ENCODE measurements around the gene GAB1. TPM values are rescaled to one million over a fixed set of nuclear protein-coding genes. Genes with fewer than 3 reads are reported as not detected.

The GAB1 gene
- total RNA-seq (under 1 TPM; 0.26 to 0.78 TPM), polyA plus RNA-seq (not detected)

GRCh38 chr4:143336781-143337599 is at the start of gene GAB1:
Gene GAB1, plus strand, starts transcription at chr4:143336876. Its CDS starts 313 bp downstream, at chr4:143337189.
- no peak within 1 kb of the TSS for H3K27ac Mint-ChIP-seq

GRCh38 chr4:143287572-143287923 is 49.1 kb upstream of the GAB1 start:
- POLR2A ChIA-PET (ENCODE audit: partially characterized antibody), result no interaction called here
- Histone ChIP-seq H3K4me1 (ENCODE audit: insufficient read depth, low read length) (no peaks in the 10 kb centered on the region), H3K4me3 (ENCODE audit: low read length in 2 of 2) (no peak overlapping the region), H3K9me3 (ENCODE audit: control insufficient read depth in 1 of 2, low read length in 2 of 2) (no peaks in the 10 kb centered on the region), H3K27ac (ENCODE audit: low read depth, low read length) (no peak overlapping the region), H3K36me3 (ENCODE audit: insufficient read depth, low read length) (no peaks in the 10 kb centered on the region), H3K27me3 (ENCODE audit: insufficient read depth, low read length) (no peaks in the 10 kb centered on the region)
- H3K4me1 Mint-ChIP-seq, result no peaks in the 10 kb centered on the region
- CTCF ChIA-PET (ENCODE audit: partially characterized antibody), result no interaction called here
- no peaks in the 10 kb centered on the region for H3K9me3 Mint-ChIP-seq
- H3K27ac Mint-ChIP-seq, result no peak overlapping the region
- intact Hi-C loops (cut with micrococcal nuclease), result no loop called here
- no peaks in the 10 kb centered on the region for H3K36me3 Mint-ChIP-seq
- DNase-seq, result no peak
- H3K27me3 Mint-ChIP-seq, result peaks cover 2 to 3% of the 10 kb centered on the region in 2 donors
- no peak overlapping the region for H3K4me3 Mint-ChIP-seq

More at GRCh38 chr4:143336781-143337599, at the start of gene GAB1:
- no peaks in the 10 kb centered on the region for H3K9me3 ChIP-seq (ENCODE audit: control insufficient read depth in 1 of 2, low read length in 2 of 2)
- no peak within 1 kb of the TSS for H3K27ac ChIP-seq (ENCODE audit: low read depth, low read length)
- Mint-ChIP-seq H3K9me3 (peaks cover 0 to 4% (median 0%) of the 10 kb centered on the region in 8 donors), H3K4me3 (peak within 1 kb of the TSS; percentile 74 to 93 (median 84)), H3K4me1 (peaks cover 3 to 7% (median 5%) of the 10 kb centered on the region in 4 donors), H3K27me3 (peaks cover 29 to 34% of the 10 kb centered on the region in 2 donors), H3K36me3 (no peaks in the 10 kb centered on the region)
- peaks cover 9% of the 10 kb centered on the region for H3K4me1 ChIP-seq (ENCODE audit: insufficient read depth, low read length)
- no peaks in the 10 kb centered on the region for H3K36me3 ChIP-seq (ENCODE audit: insufficient read depth, low read length)
- DNase-seq, result peak in 3 of 5 donors; percentile 6 to 9 (median 7)
- POLR2A ChIA-PET (ENCODE audit: partially characterized antibody), result no interaction called here
- intact Hi-C loops (cut with micrococcal nuclease), result no loop called here
- CTCF ChIA-PET (ENCODE audit: partially characterized antibody), result no interaction called here
- H3K4me3 ChIP-seq (ENCODE audit: low read length in 2 of 2), result no peak within 1 kb of the TSS
- H3K27me3 ChIP-seq (ENCODE audit: insufficient read depth, low read length), result peaks cover 5% of the 10 kb centered on the region

DNA sequence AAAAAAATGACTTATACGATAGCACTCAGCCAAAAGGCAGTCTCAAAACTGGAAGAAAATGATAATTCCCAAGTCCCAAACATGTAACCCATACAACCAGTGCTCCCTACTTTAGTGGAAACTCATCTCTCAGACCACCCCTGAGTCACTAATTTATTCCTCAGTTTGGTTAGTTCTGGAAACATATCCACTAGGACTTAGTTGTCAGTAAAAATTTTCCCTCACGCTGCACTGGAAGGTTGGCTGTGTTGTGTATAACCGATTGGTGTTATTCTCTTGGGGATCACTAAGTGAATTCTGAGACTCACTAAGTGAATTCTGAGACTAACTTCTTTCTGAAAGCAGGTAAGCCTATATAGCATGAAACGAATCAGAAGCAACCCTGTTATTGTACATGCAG is 48.5 kb upstream of the GAB1 start:
- POLR2A ChIA-PET (ENCODE audit: partially characterized antibody), result no interaction called here
- peaks cover 2% of the 10 kb centered on the region in 2 donors for H3K27me3 Mint-ChIP-seq
- intact Hi-C loops (cut with micrococcal nuclease), result no loop called here

DNA sequence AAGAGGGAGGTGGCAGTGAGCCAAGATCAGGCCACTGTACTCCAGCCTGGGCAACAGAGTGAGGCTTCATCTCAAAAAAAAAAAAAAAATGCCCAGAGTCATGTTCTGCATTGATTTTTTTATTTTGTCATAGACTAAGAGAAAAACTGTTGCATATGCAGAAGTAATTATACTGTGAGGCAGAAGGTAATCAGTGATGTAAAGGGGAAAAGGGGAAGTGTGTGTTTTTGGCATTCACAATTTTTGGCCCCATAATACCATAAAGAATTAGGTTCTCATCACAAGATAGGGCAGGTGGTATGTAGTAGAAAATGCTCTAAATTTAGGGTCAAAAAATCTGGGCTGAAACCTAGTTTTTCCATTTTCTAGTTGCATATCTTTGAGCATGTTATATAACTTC is 47.3 kb upstream of the GAB1 start:
- Histone ChIP-seq H3K36me3 (ENCODE audit: insufficient read depth, low read length) (no peaks in the 10 kb centered on the region), H3K4me3 (ENCODE audit: low read length in 2 of 2) (no peak overlapping the region), H3K27ac (ENCODE audit: low read depth, low read length) (no peak overlapping the region), H3K27me3 (ENCODE audit: insufficient read depth, low read length) (no peaks in the 10 kb centered on the region), H3K9me3 (ENCODE audit: control insufficient read depth in 1 of 2, low read length in 2 of 2) (no peaks in the 10 kb centered on the region), H3K4me1 (ENCODE audit: insufficient read depth, low read length) (no peaks in the 10 kb centered on the region)
- Mint-ChIP-seq H3K4me3 (no peak overlapping the region), H3K4me1 (no peaks in the 10 kb centered on the region), H3K36me3 (no peaks in the 10 kb centered on the region), H3K9me3 (no peaks in the 10 kb centered on the region), H3K27ac (no peak overlapping the region), H3K27me3 (peaks cover 0 to 2% of the 10 kb centered on the region in 2 donors)
- ChIA-PET POLR2A (ENCODE audit: partially characterized antibody) (no interaction called here), CTCF (ENCODE audit: partially characterized antibody) (no interaction called here)
- intact Hi-C loops (cut with micrococcal nuclease), result no loop called here
- no peak for DNase-seq

More for the DNA sequence above, 48.5 kb upstream of the GAB1 start:
- DNase-seq, result no peak
- H3K9me3 Mint-ChIP-seq, result no peaks in the 10 kb centered on the region
- no peak overlapping the region for H3K4me3 Mint-ChIP-seq
- Histone ChIP-seq H3K9me3 (ENCODE audit: control insufficient read depth in 1 of 2, low read length in 2 of 2) (no peaks in the 10 kb centered on the region), H3K27me3 (ENCODE audit: insufficient read depth, low read length) (no peaks in the 10 kb centered on the region), H3K27ac (ENCODE audit: low read depth, low read length) (no peak overlapping the region), H3K4me1 (ENCODE audit: insufficient read depth, low read length) (no peaks in the 10 kb centered on the region), H3K4me3 (ENCODE audit: low read length in 2 of 2) (no peak overlapping the region), H3K36me3 (ENCODE audit: insufficient read depth, low read length) (no peaks in the 10 kb centered on the region)
- H3K27ac Mint-ChIP-seq, result no peak overlapping the region
- no peaks in the 10 kb centered on the region for H3K4me1 Mint-ChIP-seq
- no peaks in the 10 kb centered on the region for H3K36me3 Mint-ChIP-seq
- CTCF ChIA-PET (ENCODE audit: partially characterized antibody), result no interaction called here

DNA sequence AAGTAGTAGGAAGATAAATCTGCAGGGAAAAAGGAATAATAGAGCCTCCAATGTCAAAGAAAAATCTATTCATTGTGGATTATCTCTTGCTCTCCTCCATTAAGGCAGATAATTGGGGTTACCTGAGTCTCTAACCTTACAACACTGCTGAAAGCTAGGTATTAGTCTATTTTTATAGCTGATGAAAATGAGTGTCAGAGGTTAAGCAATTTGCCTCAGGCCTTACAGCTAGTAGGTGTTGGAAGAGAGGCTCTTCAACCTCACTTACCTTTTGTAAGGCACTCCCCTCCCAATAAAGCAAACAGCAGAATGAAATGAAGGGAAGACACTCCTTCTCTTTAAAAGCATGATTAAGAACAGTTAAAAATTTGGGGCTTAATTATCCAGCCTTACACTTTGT is 45.4 kb upstream of the GAB1 start:
- intact Hi-C loops (cut with micrococcal nuclease), result no loop called here
- Histone ChIP-seq H3K4me1 (ENCODE audit: insufficient read depth, low read length) (no peaks in the 10 kb centered on the region), H3K36me3 (ENCODE audit: insufficient read depth, low read length) (no peaks in the 10 kb centered on the region), H3K27me3 (ENCODE audit: insufficient read depth, low read length) (no peaks in the 10 kb centered on the region), H3K27ac (ENCODE audit: low read depth, low read length) (no peak overlapping the region), H3K9me3 (ENCODE audit: control insufficient read depth in 1 of 2, low read length in 2 of 2) (no peaks in the 10 kb centered on the region), H3K4me3 (ENCODE audit: low read length in 2 of 2) (no peak overlapping the region)
- Mint-ChIP-seq H3K27ac (no peak overlapping the region), H3K4me3 (no peak overlapping the region), H3K4me1 (no peaks in the 10 kb centered on the region), H3K36me3 (no peaks in the 10 kb centered on the region), H3K27me3 (peaks cover 0 to 2% of the 10 kb centered on the region in 2 donors), H3K9me3 (peaks cover 0 to 2% (median 0%) of the 10 kb centered on the region in 8 donors)
- DNase-seq, result no peak
- CTCF ChIA-PET (ENCODE audit: partially characterized antibody), result no interaction called here
- POLR2A ChIA-PET (ENCODE audit: partially characterized antibody), result no interaction called here

DNA sequence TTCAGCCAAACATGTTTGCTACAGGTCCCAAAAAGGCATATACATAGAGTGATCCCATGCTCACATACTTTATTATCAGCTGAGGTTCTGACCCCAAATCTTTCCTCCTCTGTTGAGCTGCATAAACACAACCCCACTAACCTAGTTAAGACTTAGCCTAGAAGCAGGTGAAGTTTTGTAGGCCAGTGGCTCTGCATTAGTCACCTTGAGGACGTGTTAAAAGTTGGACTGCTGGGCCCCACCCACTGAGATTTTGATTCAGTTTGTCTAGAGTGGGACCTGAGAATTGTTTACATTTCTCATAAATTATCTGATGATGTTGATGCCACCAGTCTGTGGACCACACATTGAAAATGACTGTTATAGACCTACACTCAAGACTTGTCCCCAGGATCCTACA is 43.8 kb upstream of the GAB1 start:
- ChIA-PET CTCF (ENCODE audit: partially characterized antibody) (no interaction called here), POLR2A (ENCODE audit: partially characterized antibody) (no interaction called here)
- Mint-ChIP-seq H3K27me3 (no peaks in the 10 kb centered on the region), H3K9me3 (peaks cover 0 to 2% (median 0%) of the 10 kb centered on the region in 8 donors), H3K36me3 (no peaks in the 10 kb centered on the region), H3K4me3 (no peak overlapping the region), H3K27ac (no peak overlapping the region), H3K4me1 (no peaks in the 10 kb centered on the region)
- H3K27me3 ChIP-seq (ENCODE audit: insufficient read depth, low read length), result no peaks in the 10 kb centered on the region
- DNase-seq, result no peak
- no peak overlapping the region for H3K4me3 ChIP-seq (ENCODE audit: low read length in 2 of 2)
- no peaks in the 10 kb centered on the region for H3K36me3 ChIP-seq (ENCODE audit: insufficient read depth, low read length)
- intact Hi-C loops (cut with micrococcal nuclease), result no loop called here
- no peaks in the 10 kb centered on the region for H3K9me3 ChIP-seq (ENCODE audit: control insufficient read depth in 1 of 2, low read length in 2 of 2)
- no peak overlapping the region for H3K27ac ChIP-seq (ENCODE audit: low read depth, low read length)
- H3K4me1 ChIP-seq (ENCODE audit: insufficient read depth, low read length), result no peaks in the 10 kb centered on the region

DNA sequence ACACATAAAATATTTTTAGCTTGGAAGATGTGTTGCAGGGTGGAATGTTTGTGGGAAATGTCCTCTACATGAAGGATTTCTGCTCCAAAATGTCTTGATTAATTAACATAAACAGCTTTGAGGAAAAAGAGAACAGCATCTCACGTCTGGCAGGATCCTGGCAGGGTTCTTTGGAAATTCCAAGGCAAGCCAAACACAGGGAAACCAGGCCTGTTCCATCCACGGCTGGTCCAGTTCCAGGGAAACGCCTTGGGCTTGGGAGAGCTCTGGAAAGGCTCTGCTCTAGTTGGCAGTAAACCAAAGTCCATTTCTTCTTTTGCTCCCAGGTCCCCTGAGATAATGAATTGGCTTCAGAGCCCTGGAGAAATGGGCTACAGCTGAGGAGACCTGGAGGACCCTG is 42.4 kb upstream of the GAB1 start:
- H3K27me3 Mint-ChIP-seq, result peaks cover 0 to 3% of the 10 kb centered on the region in 2 donors
- intact Hi-C loops (cut with micrococcal nuclease), result no loop called here
- no peaks in the 10 kb centered on the region for H3K36me3 Mint-ChIP-seq
- Histone ChIP-seq H3K9me3 (ENCODE audit: control insufficient read depth in 1 of 2, low read length in 2 of 2) (no peaks in the 10 kb centered on the region), H3K27ac (ENCODE audit: low read depth, low read length) (no peak overlapping the region), H3K4me1 (ENCODE audit: insufficient read depth, low read length) (no peaks in the 10 kb centered on the region), H3K4me3 (ENCODE audit: low read length in 2 of 2) (no peak overlapping the region), H3K27me3 (ENCODE audit: insufficient read depth, low read length) (no peaks in the 10 kb centered on the region), H3K36me3 (ENCODE audit: insufficient read depth, low read length) (no peaks in the 10 kb centered on the region)
- ChIA-PET CTCF (ENCODE audit: partially characterized antibody) (no interaction called here), POLR2A (ENCODE audit: partially characterized antibody) (no interaction called here)
- H3K4me3 Mint-ChIP-seq, result no peak overlapping the region
- DNase-seq, result no peak
- H3K9me3 Mint-ChIP-seq, result peaks cover 0 to 2% (median 0%) of the 10 kb centered on the region in 8 donors
- no peaks in the 10 kb centered on the region for H3K4me1 Mint-ChIP-seq
- H3K27ac Mint-ChIP-seq, result no peak overlapping the region
